ENCODE results near the gene BAIAP3. TPM values are rescaled to one million over a fixed set of nuclear protein-coding genes. Genes with fewer than 3 reads are reported as not detected.

The BAIAP3 gene
- total and polyA plus RNA-seq, 2 of the 4 experiments (the other 2 are of a cell fraction): 0.36 to 0.65 TPM

- 96% methylated on average over 6 of the region's 17 CpGs; no CpG with 5 or more reads in 1 of the 2 experiments for WGBS, 2 experiments (ENCODE audit: extremely low coverage in 2 of 2, insufficient read length in 1 of 2)
- Histone ChIP-seq H3K4me2 (ENCODE audit: low read depth, low read length) (no peak overlapping the region), H3K23ac (ENCODE audit: low read depth, low read length) (no peak overlapping the region), H3K4me1 (ENCODE audit: control insufficient read depth, insufficient read depth, low read length) (peaks cover 4% of the 10 kb centered on the region), H3K9me1 (ENCODE audit: insufficient read depth, low read length) (no peaks in the 10 kb centered on the region), H2AK5ac (ENCODE audit: low read depth, low read length) (no peak overlapping the region), H2BK20ac (ENCODE audit: low read depth, low read length) (no peak overlapping the region), H2BK120ac (ENCODE audit: low read depth, low read length) (no peak overlapping the region), H2BK5ac (ENCODE audit: low read depth, low read length, poor library complexity, severe bottlenecking) (no peak overlapping the region), H2AK9ac (replicated peaks; ENCODE audit: low read depth, low read length, poor library complexity) (peak overlapping the region; percentile 13), H3K4me3 (ENCODE audit: insufficient read depth, low read depth, low read length) (no peak overlapping the region), H3K9me3 (ENCODE audit: control insufficient read depth, insufficient read depth, low read length) (peaks cover 3% of the 10 kb centered on the region; the same call in 1 of the 2 replicates), H4K5ac (ENCODE audit: low read depth, low read length) (no peak overlapping the region), H3K4ac (ENCODE audit: low read depth, low read length) (no peak overlapping the region), H3K14ac (replicated peaks; ENCODE audit: low read depth, low read length) (no peak overlapping the region), H4K20me1 (ENCODE audit: insufficient read depth, low read length) (peaks cover 30% of the 10 kb centered on the region), H2BK15ac (ENCODE audit: low read depth, low read length) (no peak overlapping the region), H3K9ac (ENCODE audit: low read depth, low read length) (no peak overlapping the region), H3K27me3 (ENCODE audit: control insufficient read depth, insufficient read depth, low read length) (peaks cover 7% of the 10 kb centered on the region), H3K36me3 (ENCODE audit: control insufficient read depth, insufficient read depth, low read length) (peaks cover 28% of the 10 kb centered on the region; the same call in 1 of the 2 replicates), H3K27ac (ENCODE audit: insufficient read depth, low read length) (no peak overlapping the region), H3K56ac (ENCODE audit: extremely low read depth, insufficient read depth, low read length) (no peak overlapping the region), H3K79me1 (ENCODE audit: low read depth in 1 of 2, low read length in 2 of 2) (peaks cover 0 to 7% of the 10 kb centered on the region in 2 experiments; a peak in 1 of 4 replicates), H3K18ac (ENCODE audit: low read depth, low read length) (no peak overlapping the region), H4K8ac (ENCODE audit: low read depth in 2 of 2, low read length in 2 of 2) (no peak overlapping the region), H4K91ac (ENCODE audit: insufficient read depth, low read depth, low read length) (no peak overlapping the region), H2AFZ (replicated peaks; ENCODE audit: low read length, poor library complexity) (no peak overlapping the region)
- no TSS peak for BruUV-seq (replicated peaks)
- in situ Hi-C loops (cut with MboI; ENCODE audit: low sequenced_read_pairs): no loop called here
- POLR2A ChIA-PET (ENCODE audit: unreplicated experiment): interaction anchor here (0.6 kb wide), 1 partner anchor 384 kb away, joined by 3 read pairs; no protein-coding TSS in a partner anchor
- dilution Hi-C loops (cut with HindIII; ENCODE audit: low sequenced_read_pairs, unreplicated experiment): no loop called here
- no peak for DNase-seq
- intact Hi-C loops (cut with micrococcal nuclease): no loop called here
- no peak for ATAC-seq (ENCODE audit: low read depth)
- TF ChIP-seq RAD21 (IDR thresholded peaks at IDR 0.05; ENCODE audit: low read length): no peak
- no peak for TF ChIP-seq MXI1 (IDR thresholded peaks at IDR 0.05; ENCODE audit: borderline replicate concordance, low read depth, low read length)
- TF ChIP-seq NFE2L2 (IDR thresholded peaks at IDR 0.05; ENCODE audit: low read depth, low read length): no peak
- TF ChIP-seq CHD1 (IDR thresholded peaks at IDR 0.05; ENCODE audit: low read depth, low read length): no peak
- no peak for TF ChIP-seq RFX5 (IDR thresholded peaks at IDR 0.05; ENCODE audit: low read depth, low read length)
- CTCF ChIA-PET: no interaction called here
These were observed 6.4 kb upstream of the BAIAP3 start for GRCh38 chr16:1326946-1327618.

Measured in IMR-90 (cell line).